GM04503 (cell line): ENCODE results near the gene ANKRD6.

Experiments
- DNase-seq: peaks from one replicate; pipeline ENCODE4 v3.0.0-alpha.2; 2012; ENCODE audit warnings: low read depth

ANKRD6 gene

GRCh38 chr6:89413006-89413400 lies 19.9 kb upstream of the ANKRD6 start:
- DNase-seq = no peak

GRCh38 chr6:89414215-89414614 lies 18.7 kb upstream of the ANKRD6 start:
- DNase-seq = no peak

- no peak for DNase-seq
These were observed 17.8 kb upstream of the ANKRD6 start for GRCh38 chr6:89415185-89415584.

GRCh38 chr6:89416796-89417195 lies 16.2 kb upstream of the ANKRD6 start:
- DNase-seq = no peak

- DNase-seq = no peak
These were observed 2.6 kb upstream of the ANKRD6 start for GRCh38 chr6:89430201-89430962.

GRCh38 chr6:89433252-89434149 lies 549 bp downstream of the ANKRD6 start:
- no peak for DNase-seq

GRCh38 chr6:89434150-89434499 lies 1.2 kb downstream of the ANKRD6 start:
- DNase-seq = no peak

- no peak for DNase-seq
These were observed 2.0 kb downstream of the ANKRD6 start for GRCh38 chr6:89434954-89435353.

GRCh38 chr6:89436226-89436625 lies 3.3 kb downstream of the ANKRD6 start:
- no peak for DNase-seq

- DNase-seq = no peak
These were observed 5.3 kb downstream of the ANKRD6 start for GRCh38 chr6:89438248-89438647.

GRCh38 chr6:89439014-89439413 lies 6.1 kb downstream of the ANKRD6 start:
- DNase-seq = no peak

GRCh38 chr6:89440200-89440599 lies 7.2 kb downstream of the ANKRD6 start:
- DNase-seq = no peak

- DNase-seq = no peak
These were observed 10.7 kb downstream of the ANKRD6 start for GRCh38 chr6:89443658-89444057.

- DNase-seq = no peak
These were observed 16.2 kb downstream of the ANKRD6 start for GRCh38 chr6:89449193-89449592.

GRCh38 chr6:89452281-89452680 lies 19.3 kb downstream of the ANKRD6 start:
- DNase-seq = no peak

- no peak for DNase-seq
These were observed 21.3 kb downstream of the ANKRD6 start for GRCh38 chr6:89454300-89454699.

- no peak for DNase-seq
These were observed 25.8 kb downstream of the ANKRD6 start for GRCh38 chr6:89458704-89459103.

GRCh38 chr6:89459501-89459900 lies 26.5 kb downstream of the ANKRD6 start:
- DNase-seq = no peak

GRCh38 chr6:89460713-89461112 lies 27.8 kb downstream of the ANKRD6 start:
- DNase-seq = no peak

GRCh38 chr6:89462503-89462902 lies 29.6 kb downstream of the ANKRD6 start:
- no peak for DNase-seq

- DNase-seq = no peak
These were observed 31.3 kb downstream of the ANKRD6 start for GRCh38 chr6:89464295-89464694.

- no peak for DNase-seq
These were observed 34.5 kb downstream of the ANKRD6 start for GRCh38 chr6:89467437-89467836.

GRCh38 chr6:89468998-89469397 lies 36.0 kb downstream of the ANKRD6 start:
- no peak for DNase-seq
